Lower leg skin (tissue), 4 donors: ENCODE results near the gene TPM1. TPM values are rescaled to one million over a fixed set of nuclear protein-coding genes. Genes with fewer than 3 reads are reported as not detected.

Experiments
- DNase-seq, 2 donors: peaks; one replicate each; pipeline ENCODE4 v3.0.0-alpha.2; 2019; ENCODE audit warnings: low spot score in 2 of 2
- H3K4me3 ChIP-seq: fragments of 200-600 bp; sonication (generic); 2 replicates; pipeline ENCODE4 v1.5.1; 2017; ENCODE audit warnings: mild to moderate bottlenecking, low read depth; ENCODE audit not compliant: poor library complexity, severe bottlenecking
- CTCF ChIP-seq, 3 donors: fragments of 450-650 bp; IDR thresholded peaks; one replicate each; pipeline ENCODE4 v1.5.1; 2016; ENCODE audit warnings: antibody characterized with exemption in 3 of 3, mild to moderate bottlenecking in 3 of 3, moderate library complexity in 2 of 3
- POLR2A ChIP-seq, 2 donors: fragments of 450-650 bp; IDR thresholded peaks; one replicate each; pipeline ENCODE4 v1.6.1; 2016 to 2017; ENCODE audit warnings: antibody characterized with exemption in 2 of 2, mild to moderate bottlenecking in 1 of 2, moderate library complexity in 1 of 2
- WGBS, 2 donors: methylation state at CpG; one replicate each; pipeline ENCODE4 v1.1.5; 2018; 5-methylcytosine and 5-hydroxymethylcytosine counted together
- intact Hi-C: fragments of 100-400 bp; cut with DNase I; formaldehyde crosslinking; loops from one replicate; pipeline ENCODE4 v1.15.0; 2023; ENCODE audit warnings: low total_unique reads
- total RNA-seq, 4 donors: library from RNA; depleted of rRNA; stranded (reverse); fragments of >200 nt; gene quantifications; one replicate each; pipeline ENCODE4 v1.1.0, GENCODE V29; 2016

TPM1 gene
- total RNA-seq, 4 donors from 2014 or later = 67.6 to 193 (median 95.9) TPM

DNA sequence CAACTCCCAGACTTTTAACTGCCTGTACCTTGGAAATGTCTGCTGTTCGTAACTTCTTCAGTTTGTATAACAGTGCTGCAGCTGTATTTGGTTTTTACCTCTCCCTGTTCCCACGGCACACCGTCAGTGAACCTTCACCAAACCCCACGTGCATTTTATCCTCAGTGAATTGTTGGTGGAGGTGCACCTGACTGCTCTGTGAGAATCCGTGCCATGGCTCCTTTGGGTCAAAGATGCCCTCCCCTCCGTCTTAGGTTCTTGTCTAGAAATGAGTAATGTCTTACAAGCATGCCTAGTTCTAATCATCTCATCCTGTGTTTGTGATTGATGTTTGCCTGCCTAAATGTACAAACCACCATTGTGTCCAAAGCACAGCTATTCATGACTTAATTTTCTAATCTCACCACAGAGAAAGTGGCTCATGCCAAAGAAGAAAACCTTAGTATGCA is 28.2 kb downstream of the TPM1 start:
- H3K4me3 ChIP-seq = no peak overlapping the region
- no peak for TF ChIP-seq POLR2A (IDR thresholded peaks at IDR 0.05)
- no peak for TF ChIP-seq CTCF (IDR thresholded peaks at IDR 0.05)
- intact Hi-C loops = no loop called here
- DNase-seq = no peak
- 83 to 93% methylated on average over 6 of the region's 6 CpGs for WGBS, 2 donors

DNA sequence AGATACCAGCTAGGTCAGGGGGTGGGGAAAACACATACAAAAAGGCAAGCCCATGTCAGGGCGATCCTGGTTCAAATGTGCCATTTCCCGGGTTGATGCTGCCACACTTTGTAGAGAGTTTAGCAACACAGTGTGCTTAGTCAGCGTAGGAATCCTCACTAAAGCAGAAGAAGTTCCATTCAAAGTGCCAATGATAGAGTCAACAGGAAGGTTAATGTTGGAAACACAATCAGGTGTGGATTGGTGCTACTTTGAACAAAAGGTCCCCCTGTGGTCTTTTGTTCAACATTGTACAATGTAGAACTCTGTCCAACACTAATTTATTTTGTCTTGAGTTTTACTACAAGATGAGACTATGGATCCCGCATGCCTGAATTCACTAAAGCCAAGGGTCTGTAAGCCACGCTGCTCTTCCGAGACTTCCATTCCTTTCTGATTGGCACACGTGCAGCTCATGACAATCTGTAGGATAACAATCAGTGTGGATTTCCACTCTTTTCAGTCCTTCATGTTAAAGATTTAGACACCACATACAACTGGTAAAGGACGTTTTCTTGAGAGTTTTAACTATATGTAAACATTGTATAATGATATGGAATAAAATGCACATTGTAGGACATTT is 28.9 kb downstream of the TPM1 start:
- TF ChIP-seq POLR2A (IDR thresholded peaks at IDR 0.05) (no peak), CTCF (IDR thresholded peaks at IDR 0.05) (no peak)
- no peak for DNase-seq
- intact Hi-C loops = no loop called here
- 81 to 84% methylated on average over 8 of the region's 8 CpGs for WGBS, 2 donors
- H3K4me3 ChIP-seq = no peak overlapping the region

GRCh38 chr15:63072023-63072650 is 29.6 kb downstream of the TPM1 start:
- 50 to 60% methylated on average over 3 of the region's 3 CpGs for WGBS, 2 donors
- H3K4me3 ChIP-seq = no peak overlapping the region
- DNase-seq = no peak
- TF ChIP-seq POLR2A (IDR thresholded peaks at IDR 0.05) = no peak
- TF ChIP-seq CTCF (IDR thresholded peaks at IDR 0.05) = no peak
- intact Hi-C loops = no loop called here

GRCh38 chr15:63072809-63073277 is 30.3 kb downstream of the TPM1 start:
- DNase-seq = no peak
- H3K4me3 ChIP-seq = no peak overlapping the region
- 81 to 88% methylated on average over 9 of the region's 9 CpGs for WGBS, 2 donors
- TF ChIP-seq POLR2A (IDR thresholded peaks at IDR 0.05) (no peak), CTCF (IDR thresholded peaks at IDR 0.05) (no peak)
- intact Hi-C loops = no loop called here

- TF ChIP-seq POLR2A (IDR thresholded peaks at IDR 0.05) = no peak
- TF ChIP-seq CTCF (IDR thresholded peaks at IDR 0.05) = no peak
- 64 to 67% methylated on average over 9 of the region's 9 CpGs for WGBS, 2 donors
- no peak for DNase-seq
- no peak overlapping the region for H3K4me3 ChIP-seq
- intact Hi-C loops = no loop called here
These were observed 31.1 kb downstream of the TPM1 start for GRCh38 chr15:63073497-63074172.
